ENCODE data around the gene RNF220. TPM values are rescaled to one million over a fixed set of nuclear protein-coding genes. Genes with fewer than 3 reads are reported as not detected.

The RNF220 gene
- total and polyA plus RNA-seq, 10 donors = 59.0 to 126 (median 71.7) TPM

DNA sequence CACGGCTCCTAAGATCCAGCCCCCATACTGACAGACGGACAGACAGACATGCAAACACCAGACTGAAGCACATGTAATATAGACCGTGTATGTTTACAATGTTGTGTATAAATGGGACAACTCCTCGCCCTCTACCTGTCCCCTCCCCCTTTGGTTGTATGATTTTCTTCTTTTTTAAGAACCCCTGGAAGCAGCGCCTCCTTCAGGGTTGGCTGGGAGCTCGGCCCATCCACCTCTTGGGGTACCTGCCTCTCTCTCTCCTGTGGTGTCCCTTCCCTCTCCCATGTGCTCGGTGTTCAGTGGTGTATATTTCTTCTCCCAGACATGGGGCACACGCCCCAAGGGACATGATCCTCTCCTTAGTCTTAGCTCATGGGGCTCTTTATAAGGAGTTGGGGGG, 246.0 kb downstream of the RNF220 start:
- no peak for TF ChIP-seq POLR2AphosphoS5 (IDR thresholded peaks at IDR 0.05)
- no peak for TF ChIP-seq POLR2A (IDR thresholded peaks at IDR 0.05)
- TF ChIP-seq, protein P1, sequence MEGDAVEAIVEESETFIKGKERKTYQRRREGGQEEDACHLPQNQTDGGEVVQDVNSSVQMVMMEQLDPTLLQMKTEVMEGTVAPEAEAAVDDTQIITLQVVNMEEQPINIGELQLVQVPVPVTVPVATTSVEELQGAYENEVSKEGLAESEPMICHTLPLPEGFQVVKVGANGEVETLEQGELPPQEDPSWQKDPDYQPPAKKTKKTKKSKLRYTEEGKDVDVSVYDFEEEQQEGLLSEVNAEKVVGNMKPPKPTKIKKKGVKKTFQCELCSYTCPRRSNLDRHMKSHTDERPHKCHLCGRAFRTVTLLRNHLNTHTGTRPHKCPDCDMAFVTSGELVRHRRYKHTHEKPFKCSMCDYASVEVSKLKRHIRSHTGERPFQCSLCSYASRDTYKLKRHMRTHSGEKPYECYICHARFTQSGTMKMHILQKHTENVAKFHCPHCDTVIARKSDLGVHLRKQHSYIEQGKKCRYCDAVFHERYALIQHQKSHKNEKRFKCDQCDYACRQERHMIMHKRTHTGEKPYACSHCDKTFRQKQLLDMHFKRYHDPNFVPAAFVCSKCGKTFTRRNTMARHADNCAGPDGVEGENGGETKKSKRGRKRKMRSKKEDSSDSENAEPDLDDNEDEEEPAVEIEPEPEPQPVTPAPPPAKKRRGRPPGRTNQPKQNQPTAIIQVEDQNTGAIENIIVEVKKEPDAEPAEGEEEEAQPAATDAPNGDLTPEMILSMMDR (IDR thresholded peaks at IDR 0.05 in 8 of 11, conservative IDR thresholded peaks at IDR 0.05 in 3 of 11) = no peak
- no peak overlapping the region for H3K4me3 ChIP-seq
- 87 to 91% (median 89%) methylated on average over 8 of the region's 8 CpGs for WGBS, 5 donors
- no peaks in the 10 kb centered on the region for H3K27me3 ChIP-seq (replicated peaks in 1 of 7)
- no peak overlapping the region for H3K27ac ChIP-seq
- no peaks in the 10 kb centered on the region for H3K9me3 ChIP-seq
- H3K4me1 ChIP-seq = peaks cover 0 to 6% (median 0%) of the 10 kb centered on the region in 6 donors
- H3K36me3 ChIP-seq = peaks cover 0 to 84% (median 60%) of the 10 kb centered on the region in 6 donors
- DNase-seq = no peak
- intact Hi-C loops (cut with DNase I; ENCODE audit: low total_unique reads) = loop anchor here (10.0 kb wide), 1 partner anchor 266 kb away; no protein-coding TSS in a partner anchor

DNA sequence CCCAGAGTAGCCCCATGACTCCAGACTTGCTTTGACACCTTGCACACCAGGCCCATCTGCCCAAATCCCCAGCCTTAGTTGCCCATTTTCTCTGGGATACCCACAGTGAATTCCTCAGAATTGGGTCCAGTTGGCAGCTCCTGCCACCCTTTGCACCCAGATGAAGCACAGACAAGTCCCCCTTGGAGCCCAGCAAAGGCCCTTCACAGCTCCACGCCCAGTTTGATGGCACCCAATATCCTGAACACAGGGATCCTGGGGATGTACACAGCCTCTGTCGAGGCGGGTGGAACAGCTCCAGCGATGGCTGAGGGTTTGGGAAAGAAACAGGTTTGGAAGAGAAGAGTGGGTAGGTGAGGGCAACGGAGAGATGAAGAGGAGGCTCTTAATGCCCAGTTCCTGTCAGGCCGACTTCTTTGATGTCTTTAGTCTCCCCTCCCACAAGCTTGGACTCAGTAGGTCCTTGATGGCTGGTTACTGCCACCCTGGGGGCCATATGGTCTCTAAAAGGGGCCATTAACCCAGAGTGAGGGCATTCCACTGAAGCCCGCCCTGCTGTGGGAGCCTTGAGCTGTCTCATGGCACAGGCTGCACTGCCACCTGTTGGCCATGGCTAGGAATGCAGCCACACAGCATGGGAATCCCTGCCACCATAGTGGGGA, 247.5 kb downstream of the RNF220 start:
- 60 to 74% (median 64%) methylated on average over 7 of the region's 7 CpGs for WGBS, 5 donors
- Histone ChIP-seq H3K27ac (peak overlapping the region in 2 of 8 donors; percentile 19 to 31), H3K27me3 (replicated peaks in 1 of 7) (no peaks in the 10 kb centered on the region), H3K36me3 (peaks cover 0 to 74% (median 45%) of the 10 kb centered on the region in 6 donors), H3K4me3 (no peak overlapping the region), H3K4me1 (peaks cover 0 to 6% (median 0%) of the 10 kb centered on the region in 6 donors), H3K9me3 (no peaks in the 10 kb centered on the region)
- intact Hi-C loops (cut with DNase I; ENCODE audit: low total_unique reads) = loop anchor here (10.0 kb wide), 1 partner anchor 268 kb away; no protein-coding TSS in a partner anchor
- TF ChIP-seq, protein P1 (IDR thresholded peaks at IDR 0.05 in 8 of 11, conservative IDR thresholded peaks at IDR 0.05 in 3 of 11) = peak; percentile 81 to 98 (median 95)
- TF ChIP-seq POLR2A (IDR thresholded peaks at IDR 0.05) (no peak), POLR2AphosphoS5 (IDR thresholded peaks at IDR 0.05) (peak; percentile 13 to 55 (median 53))
- DNase-seq = peak; percentile 93

GRCh38 chr1:44653107-44653964, 248.3 kb downstream of the RNF220 start:
- H3K9me3 ChIP-seq = no peaks in the 10 kb centered on the region
- peaks cover 0 to 67% (median 38%) of the 10 kb centered on the region in 6 donors for H3K36me3 ChIP-seq
- no peak overlapping the region for H3K4me3 ChIP-seq
- intact Hi-C loops (cut with DNase I; ENCODE audit: low total_unique reads) = loop anchor here (10.0 kb wide), 1 partner anchor 269 kb away; no protein-coding TSS in a partner anchor
- TF ChIP-seq, protein P1 (IDR thresholded peaks at IDR 0.05 in 8 of 11, conservative IDR thresholded peaks at IDR 0.05 in 3 of 11) = peak in 5 of 11 experiments; percentile 28 to 70 (median 59)
- no peak for TF ChIP-seq POLR2AphosphoS5 (IDR thresholded peaks at IDR 0.05)
- peak; percentile 15 for DNase-seq
- no peaks in the 10 kb centered on the region for H3K27me3 ChIP-seq (replicated peaks in 1 of 7)
- peaks cover 0 to 6% (median 0%) of the 10 kb centered on the region in 6 donors for H3K4me1 ChIP-seq
- no peak overlapping the region for H3K27ac ChIP-seq
- 68 to 76% (median 73%) methylated on average over 11 of the region's 11 CpGs for WGBS, 5 donors

All from spleen (tissue), 11 donors.